ENCODE measurements around the gene IL12B.

DNA sequence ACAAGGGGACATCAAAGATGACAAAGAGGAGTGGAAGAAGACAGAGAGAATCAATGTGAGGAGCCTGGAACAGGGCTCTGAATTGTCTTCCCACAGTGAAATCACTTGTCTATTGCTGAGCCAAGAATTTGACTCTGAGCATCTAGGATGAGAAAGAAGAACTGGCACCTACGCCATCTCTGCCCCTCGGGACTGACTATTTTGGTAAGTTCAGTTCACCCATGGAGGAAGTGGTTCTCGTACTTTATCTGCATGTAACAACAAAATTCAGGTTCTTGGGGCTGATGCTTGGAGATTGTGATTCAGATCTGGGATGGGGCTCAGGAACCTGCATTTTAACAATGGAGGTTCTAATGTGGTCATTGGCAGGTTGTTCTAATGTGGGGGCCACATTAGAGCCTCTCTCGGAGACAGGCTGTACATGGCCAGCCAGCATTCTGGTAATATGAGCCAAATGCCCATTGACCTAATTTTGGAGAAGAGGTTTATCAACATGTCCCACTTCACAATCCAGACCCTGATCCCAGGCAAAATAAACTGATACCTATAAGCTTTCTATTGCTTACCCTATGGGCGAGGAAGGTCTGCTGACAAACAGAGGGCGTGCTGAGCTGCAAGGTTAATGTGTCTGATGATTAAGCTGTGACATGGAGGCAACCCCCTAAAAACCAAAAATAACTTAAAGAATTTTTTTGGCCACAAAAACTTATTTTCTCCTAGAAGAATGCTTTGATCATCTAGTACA is 2.7 kb upstream of the IL12B start:
- TF ChIP-seq POLR2A (IDR thresholded peaks at IDR 0.05; ENCODE audit: low read depth, low read length): no peak
- TF ChIP-seq TAF1 (IDR thresholded peaks at IDR 0.05; ENCODE audit: low read depth, low read length): no peak
- TF ChIP-seq POLR2AphosphoS5 (IDR thresholded peaks at IDR 0.05; ENCODE audit: low read depth, low read length): no peak
- TF ChIP-seq PAX5 (IDR thresholded peaks at IDR 0.05; ENCODE audit: insufficient read depth, low read length, severe bottlenecking): no peak

All from GM12891 (cell line).